AG08396 (cell line): ENCODE data around the gene BAIAP2L2.
"Not testable (repeated sequence)": the region's sequence is repeated elsewhere in the genome, so short reads cannot be mapped to it uniquely, and the experiment has no call there.

Experiments
- DNase-seq: peaks from one replicate; pipeline ENCODE4 v3.0.0; 2012; ENCODE audit warnings: low spot score, mixed read lengths

BAIAP2L2 gene

GRCh38 chr22:38038890-38039812 is 71.3 kb downstream of the BAIAP2L2 start:
- no peak for DNase-seq

GRCh38 chr22:38038426-38038825 is 72.1 kb downstream of the BAIAP2L2 start:
- no peak for DNase-seq

DNA sequence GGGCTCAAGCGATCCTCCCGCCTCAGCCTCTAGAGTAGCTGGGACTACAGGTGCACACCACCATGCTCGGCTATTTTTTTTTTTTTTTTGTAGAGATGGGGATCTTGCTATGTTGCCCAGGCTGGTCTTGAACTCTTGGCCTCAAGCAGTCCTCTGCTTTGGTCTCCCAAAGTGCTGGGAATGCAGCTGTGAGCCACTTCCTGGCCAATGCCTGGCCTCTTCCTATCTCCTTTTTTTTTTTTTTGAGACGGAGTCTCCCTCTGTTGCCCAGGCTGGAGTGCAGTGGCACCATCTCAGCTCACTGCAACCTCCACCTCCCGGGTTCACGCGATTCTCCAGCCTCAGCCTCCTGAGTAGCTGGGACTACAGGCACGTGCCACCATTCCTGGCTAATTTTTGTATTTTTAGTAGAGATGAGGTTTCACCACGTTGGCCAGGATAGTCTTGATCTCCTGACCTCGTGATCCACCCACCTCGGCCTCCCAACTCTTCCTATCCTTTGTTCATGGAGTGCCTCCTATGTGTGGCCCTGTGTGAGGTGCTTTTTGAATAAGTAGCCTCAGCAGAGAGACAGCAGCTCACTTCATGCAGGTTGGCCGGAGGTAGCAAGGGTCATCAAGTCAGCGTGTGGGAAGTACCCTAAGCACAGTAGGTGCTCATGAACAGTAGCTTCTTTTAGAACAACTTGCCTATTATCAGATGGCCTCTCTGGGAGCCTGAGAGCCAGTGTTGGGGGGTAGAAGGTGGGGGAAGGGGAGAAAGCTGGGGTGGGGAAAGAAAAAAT is 72.9 kb downstream of the BAIAP2L2 start:
- not testable (repeated sequence) for DNase-seq

DNA sequence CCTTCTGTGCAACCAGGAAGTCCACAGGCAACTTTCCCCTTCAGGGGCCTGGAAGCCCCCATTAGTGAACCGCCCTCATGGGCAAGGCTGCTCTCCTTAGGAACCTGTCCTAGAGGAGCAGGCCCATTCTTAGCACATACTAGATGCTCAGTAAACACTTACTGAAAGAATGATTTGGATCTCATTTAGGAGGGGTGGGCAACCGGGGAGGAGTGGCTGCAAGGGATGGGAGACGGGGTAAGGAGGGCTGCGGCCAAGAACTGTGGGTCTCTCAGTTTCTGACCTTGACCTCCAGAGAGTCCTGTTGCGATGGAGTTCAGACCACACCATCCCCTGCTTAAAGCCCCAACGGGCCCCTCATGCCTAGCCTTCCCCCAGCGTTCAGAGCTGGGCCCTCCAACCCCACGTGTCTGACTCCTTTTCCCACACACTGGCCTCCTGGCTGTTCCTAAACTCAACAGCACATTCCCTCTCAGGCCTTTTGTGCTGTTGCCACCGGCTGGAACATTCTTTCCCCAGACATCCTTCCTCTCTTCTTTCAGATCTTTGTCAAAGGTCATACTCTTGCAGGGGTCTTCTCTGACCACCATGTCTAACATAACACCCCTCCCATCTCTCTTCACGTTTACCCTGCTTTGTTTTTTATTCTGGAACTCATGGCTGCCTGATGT is 74.0 kb downstream of the BAIAP2L2 start:
- no peak for DNase-seq

- DNase-seq = no peak
Observed at GRCh38 chr22:38035530-38035885, 75.0 kb downstream of the BAIAP2L2 start.
